HG03196 (cell line): ENCODE measurements around the gene GABRG3.

Source experiments
- ATAC-seq: cut with Tn5 transposase; IDR thresholded peaks from one replicate; pipeline ENCODE4 v1.9.1; 2021; ENCODE audit not compliant: unreplicated experiment

Gene GABRG3

GRCh38 chr15:27398631-27399161 is 427.7 kb downstream of the GABRG3 start:
- no peak for ATAC-seq

GRCh38 chr15:27399241-27399640 is 428.3 kb downstream of the GABRG3 start:
- no peak for ATAC-seq

- ATAC-seq, result no peak
Observed at GRCh38 chr15:27401471-27401870, 430.5 kb downstream of the GABRG3 start.

- no peak for ATAC-seq
Observed at GRCh38 chr15:27408428-27408827, 437.4 kb downstream of the GABRG3 start.

GRCh38 chr15:27410996-27411605 is 440.1 kb downstream of the GABRG3 start:
- no peak for ATAC-seq

GRCh38 chr15:27412415-27412814 is 441.4 kb downstream of the GABRG3 start:
- ATAC-seq, result no peak

GRCh38 chr15:27414168-27414870 is 443.3 kb downstream of the GABRG3 start:
- no peak for ATAC-seq

- no peak for ATAC-seq
Observed at GRCh38 chr15:27418726-27419125, 447.7 kb downstream of the GABRG3 start.

- no peak for ATAC-seq
Observed at GRCh38 chr15:27422997-27423396, 452.0 kb downstream of the GABRG3 start.

- no peak for ATAC-seq
Observed at GRCh38 chr15:27426805-27427204, 455.8 kb downstream of the GABRG3 start.

GRCh38 chr15:27427276-27427675 is 456.3 kb downstream of the GABRG3 start:
- no peak for ATAC-seq

GRCh38 chr15:27428151-27428550 is 457.2 kb downstream of the GABRG3 start:
- no peak for ATAC-seq

GRCh38 chr15:27429577-27429976 is 458.6 kb downstream of the GABRG3 start:
- ATAC-seq, result no peak

GRCh38 chr15:27433604-27434003 is 462.6 kb downstream of the GABRG3 start:
- no peak for ATAC-seq

GRCh38 chr15:27438403-27439375 is 467.7 kb downstream of the GABRG3 start:
- no peak for ATAC-seq

GRCh38 chr15:27441120-27441519 is 470.1 kb downstream of the GABRG3 start:
- ATAC-seq, result no peak

GRCh38 chr15:27448234-27448633 is 477.3 kb downstream of the GABRG3 start:
- no peak for ATAC-seq

- no peak for ATAC-seq
Observed at GRCh38 chr15:27448986-27449385, 478.0 kb downstream of the GABRG3 start.

GRCh38 chr15:27449941-27450340 is 479.0 kb downstream of the GABRG3 start:
- ATAC-seq, result no peak

- no peak for ATAC-seq
Observed at GRCh38 chr15:27454281-27455075, 483.5 kb downstream of the GABRG3 start.

- no peak for ATAC-seq
Observed at GRCh38 chr15:27456807-27457206, 485.8 kb downstream of the GABRG3 start.
